Measurements from ENCODE around the gene TGFB3. TPM values are rescaled to one million over a fixed set of nuclear protein-coding genes. Genes with fewer than 3 reads are reported as not detected.

Gene TGFB3
- total RNA-seq, 6 donors from 2014 or later = 6.5 to 28.6 (median 12.3) TPM

GRCh38 chr14:75944607-75945241, 37.1 kb downstream of the TGFB3 start:
- Histone ChIP-seq H3K9me3 (no peaks in the 10 kb centered on the region), H3K4me1 (no peaks in the 10 kb centered on the region), H3K4me3 (no peak overlapping the region), H3K27ac (no peak overlapping the region), H3K27me3 (no peaks in the 10 kb centered on the region), H3K36me3 (no peaks in the 10 kb centered on the region)
- 88% methylated on average over 4 of the region's 4 CpGs for WGBS, 2 donors
- ATAC-seq (ENCODE audit: low FRiP score in 2 of 2) = no peak
- TF ChIP-seq POLR2A (IDR thresholded peaks at IDR 0.05) (no peak), EP300 (IDR thresholded peaks at IDR 0.05) (no peak), CTCF (IDR thresholded peaks at IDR 0.05) (no peak), POLR2AphosphoS5 (IDR thresholded peaks at IDR 0.05) (no peak)
- DNase-seq = no peak

- DNase-seq (no peak), ATAC-seq (ENCODE audit: low FRiP score in 2 of 2) (no peak)
- 83 to 84% methylated on average over 4 of the region's 4 CpGs for WGBS, 2 donors
- Histone ChIP-seq H3K9me3 (no peaks in the 10 kb centered on the region), H3K27me3 (no peaks in the 10 kb centered on the region), H3K36me3 (no peaks in the 10 kb centered on the region), H3K27ac (no peak overlapping the region), H3K4me3 (no peak overlapping the region), H3K4me1 (no peaks in the 10 kb centered on the region)
- TF ChIP-seq POLR2AphosphoS5 (IDR thresholded peaks at IDR 0.05) = no peak
- TF ChIP-seq EP300 (IDR thresholded peaks at IDR 0.05) = no peak
- TF ChIP-seq POLR2A (IDR thresholded peaks at IDR 0.05) = no peak
- TF ChIP-seq CTCF (IDR thresholded peaks at IDR 0.05) = no peak
These were observed 40.8 kb downstream of the TGFB3 start for GRCh38 chr14:75941030-75941429.

GRCh38 chr14:75939200-75939599, 42.6 kb downstream of the TGFB3 start:
- DNase-seq (no peak), ATAC-seq (ENCODE audit: low FRiP score in 2 of 2) (no peak)
- 72 to 89% methylated on average over 1 of the region's 1 CpG for WGBS, 2 donors
- Histone ChIP-seq H3K4me3 (no peak overlapping the region), H3K36me3 (no peaks in the 10 kb centered on the region), H3K27ac (no peak overlapping the region), H3K4me1 (no peaks in the 10 kb centered on the region), H3K27me3 (no peaks in the 10 kb centered on the region), H3K9me3 (no peaks in the 10 kb centered on the region)
- TF ChIP-seq POLR2A (IDR thresholded peaks at IDR 0.05) (no peak), CTCF (IDR thresholded peaks at IDR 0.05) (no peak), POLR2AphosphoS5 (IDR thresholded peaks at IDR 0.05) (no peak), EP300 (IDR thresholded peaks at IDR 0.05) (no peak)

- H3K4me1 ChIP-seq = no peaks in the 10 kb centered on the region
- no peak overlapping the region for H3K4me3 ChIP-seq
- WGBS, 2 donors = 58 to 71% methylated on average over 2 of the region's 2 CpGs
- DNase-seq = no peak
- TF ChIP-seq POLR2A (IDR thresholded peaks at IDR 0.05) = no peak
- TF ChIP-seq POLR2AphosphoS5 (IDR thresholded peaks at IDR 0.05) = no peak
- no peak for TF ChIP-seq EP300 (IDR thresholded peaks at IDR 0.05)
- no peak for TF ChIP-seq CTCF (IDR thresholded peaks at IDR 0.05)
- no peaks in the 10 kb centered on the region for H3K27me3 ChIP-seq
- no peak for ATAC-seq (ENCODE audit: low FRiP score in 2 of 2)
- H3K27ac ChIP-seq = no peak overlapping the region
- no peaks in the 10 kb centered on the region for H3K9me3 ChIP-seq
- no peaks in the 10 kb centered on the region for H3K36me3 ChIP-seq
These were observed 46.7 kb downstream of the TGFB3 start for GRCh38 chr14:75934998-75935628.

Data from upper lobe of left lung (tissue), 6 donors.